SK-MEL-5 (cell line): ENCODE measurements around the gene MBD2. TPM values are rescaled to one million over a fixed set of nuclear protein-coding genes. Genes with fewer than 3 reads are reported as not detected.

Experiments used
- small RNA-seq, 2 experiments: library from RNA; depleted of rRNA; stranded (forward); fragments of <200 nt; gene quantifications; one replicate each; pipeline ENCODE3, GENCODE V24; 2014
- total RNA-seq: library from RNA; depleted of rRNA; stranded (reverse); fragments of >200 nt; shearing (Covaris generic); gene quantifications from 2 replicates; pipeline ENCODE4 v1.2.3, GENCODE V29; 2014; rRNA removed

The MBD2 gene
- total RNA-seq, 1 experiment from 2014 or later: 18.3 TPM

Small RNAs within 50 kb of the gene (small RNA-seq; reads per million reads assigned to genes)
- gene SNORA37: 5.8 to 6.0 reads per million in 2 experiments

Other genes starting within 250 kb of the MBD2 start
- gene POLI, start 44.8 kb upstream of the MBD2 start, total RNA-seq: 12.2 and 13.1 TPM in 2 replicates
- not detected in 2 replicates for gene STARD6, start 133.2 kb upstream of the MBD2 start, total RNA-seq
- 1.6 and 3.4 TPM in 2 replicates for gene C18orf54, start 133.2 kb upstream of the MBD2 start, total RNA-seq